IMR-90 (cell line): Measurements from ENCODE around the gene KIF22. TPM values are rescaled to one million over a fixed set of nuclear protein-coding genes. Genes with fewer than 3 reads are reported as not detected.

Experiments
- ATAC-seq: fragments of 200-7000 bp; cut with Tn5 transposase; 2 replicates; pipeline ENCODE4 v1.9.1; 2020; ENCODE audit warnings: low read depth, mild to moderate bottlenecking, moderate library complexity
- BruUV-seq: library from RNA; stranded (reverse); fragments of 400-500 nt; replicated peaks from 2 replicates; lab custom pipeline; 2021; lab: Mats Ljungman, UMichigan
- CTCF ChIA-PET: fragments of 300-600 bp; formaldehyde crosslinking; extraction: SDS; loops from one replicate; lab custom pipeline; 2021; ENCODE audit warnings: antibody characterized with exemption; lab: Yijun Ruan, JAX
- POLR2A ChIA-PET: fragments of 300-600 bp; sonication (Branson Sonifier 250); formaldehyde crosslinking; loops from one replicate; lab custom pipeline; 2022; ENCODE audit warnings: antibody characterized with exemption; ENCODE audit not compliant: unreplicated experiment; lab: Charles Lee
- DNase-seq: peaks from one replicate; pipeline ENCODE4 v3.0.0; 2013
- H2AFZ ChIP-seq: replicated peaks from 2 replicates; pipeline ENCODE3; 2013; ENCODE audit warnings: low read length, mild to moderate bottlenecking; ENCODE audit not compliant: poor library complexity
- H2AK5ac ChIP-seq: 2 replicates; pipeline ENCODE4 v1.6.1; 2013; ENCODE audit warnings: low read depth, low read length, inconsistent platforms
- H2AK9ac ChIP-seq: replicated peaks from 2 replicates; pipeline ENCODE3; 2013; ENCODE audit warnings: mild to moderate bottlenecking, low read depth, low read length, moderate library complexity; ENCODE audit not compliant: poor library complexity
- H2BK120ac ChIP-seq: 2 replicates; pipeline ENCODE4 v1.6.1; 2013; ENCODE audit warnings: low read depth, low read length, inconsistent platforms
- H2BK15ac ChIP-seq: 3 replicates; pipeline ENCODE4 v1.6.1; 2013; ENCODE audit warnings: low read depth, low read length, inconsistent platforms
- H2BK20ac ChIP-seq: 2 replicates; pipeline ENCODE4 v1.6.1; 2013; ENCODE audit warnings: low read depth, mild to moderate bottlenecking, inconsistent platforms, low read length, moderate library complexity
- H2BK5ac ChIP-seq: 2 replicates; pipeline ENCODE4 v1.6.1; 2013; ENCODE audit warnings: mild to moderate bottlenecking, low read depth, low read length, inconsistent platforms; ENCODE audit not compliant: poor library complexity, severe bottlenecking
- H3K14ac ChIP-seq: replicated peaks from 2 replicates; pipeline ENCODE4 v1.6.1; 2013; ENCODE audit warnings: low read depth, low read length, inconsistent platforms
- H3K18ac ChIP-seq: 2 replicates; pipeline ENCODE4 v1.6.1; 2013; ENCODE audit warnings: low read depth, low read length, control low read depth
- H3K23ac ChIP-seq: 2 replicates; pipeline ENCODE4 v1.6.1; 2013; ENCODE audit warnings: low read depth, low read length, inconsistent platforms
- H3K27ac ChIP-seq: 2 replicates; pipeline ENCODE4 v1.5.1; 2013; ENCODE audit warnings: mild to moderate bottlenecking, control low read depth, low read length; ENCODE audit not compliant: insufficient read depth
- H3K27me3 ChIP-seq: 2 replicates; pipeline ENCODE4 v1.6.1; 2013; ENCODE audit warnings: low read length; ENCODE audit not compliant: control insufficient read depth, insufficient read depth
- H3K36me3 ChIP-seq: 2 replicates; pipeline ENCODE4 v1.6.1; 2013; ENCODE audit warnings: low read length, mixed read lengths; ENCODE audit not compliant: control insufficient read depth, insufficient read depth
- H3K4ac ChIP-seq: 2 replicates; pipeline ENCODE4 v1.6.1; 2013; ENCODE audit warnings: low read depth, low read length, inconsistent platforms
- H3K4me1 ChIP-seq: 2 replicates; pipeline ENCODE4 v1.6.1; 2013; ENCODE audit warnings: low read length, mixed read lengths; ENCODE audit not compliant: control insufficient read depth, insufficient read depth
- H3K4me2 ChIP-seq: 2 replicates; pipeline ENCODE4 v1.6.1; 2013; ENCODE audit warnings: low read depth, mild to moderate bottlenecking, control low read depth, low read length, moderate library complexity
- H3K4me3 ChIP-seq: 2 replicates; pipeline ENCODE4 v1.5.1; 2013; ENCODE audit warnings: low read depth, mild to moderate bottlenecking, control low read depth, low read length, moderate library complexity; ENCODE audit not compliant: insufficient read depth
- H3K56ac ChIP-seq: 2 replicates; pipeline ENCODE4 v1.6.1; 2013; ENCODE audit warnings: low read length, inconsistent platforms; ENCODE audit not compliant: insufficient read depth; ENCODE audit errors: extremely low read depth
- H3K79me1 ChIP-seq, 2 experiments: 2 replicates each; pipeline ENCODE4 v1.6.1; 2013; ENCODE audit warnings: low read length in 2 of 2, inconsistent platforms in 1 of 2, low read depth in 1 of 2
- H3K9ac ChIP-seq: 2 replicates; pipeline ENCODE4 v1.6.1; 2013; ENCODE audit warnings: low read depth, low read length, control low read depth
- H3K9me1 ChIP-seq: 2 replicates; pipeline ENCODE4 v1.6.1; 2013; ENCODE audit warnings: low read length, inconsistent platforms; ENCODE audit not compliant: insufficient read depth
- H3K9me3 ChIP-seq: 2 replicates; pipeline ENCODE4 v1.6.1; 2013; ENCODE audit warnings: low read length; ENCODE audit not compliant: control insufficient read depth, insufficient read depth
- H4K20me1 ChIP-seq: 2 replicates; pipeline ENCODE4 v1.6.1; 2013; ENCODE audit warnings: low read length, inconsistent platforms; ENCODE audit not compliant: insufficient read depth
- H4K5ac ChIP-seq: 2 replicates; pipeline ENCODE4 v1.6.1; 2013; ENCODE audit warnings: mild to moderate bottlenecking, low read depth, low read length, control low read depth
- H4K8ac ChIP-seq, 2 experiments: 2 replicates each; pipeline ENCODE4 v1.6.1; 2013; ENCODE audit warnings: low read depth in 2 of 2, low read length in 2 of 2, control low read depth in 1 of 2, inconsistent platforms in 1 of 2
- H4K91ac ChIP-seq: 2 replicates; pipeline ENCODE4 v1.6.1; 2013; ENCODE audit warnings: low read depth, low read length, inconsistent platforms; ENCODE audit not compliant: insufficient read depth
- FOS ChIP-seq: fragments of 150-350 bp; IDR thresholded peaks from 2 replicates; pipeline ENCODE4 v1.6.1; 2016; ENCODE audit warnings: low read depth, low read length
- SMC3 ChIP-seq: fragments of 150-350 bp; IDR thresholded peaks from 2 replicates; pipeline ENCODE4 v1.6.1; 2016; ENCODE audit warnings: low read depth, mild to moderate bottlenecking, antibody characterized with exemption, low read length, moderate library complexity
- WGBS, 2 experiments: methylation state at CpG; one replicate each; pipeline versions ENCODE4 v1.1.5 to v1.1.7; 2013; ENCODE audit warnings: missing lambda C conversion rate in 2 of 2; ENCODE audit not compliant: insufficient read length in 1 of 2; ENCODE audit errors: extremely low coverage in 2 of 2; 5-methylcytosine and 5-hydroxymethylcytosine counted together
- dilution Hi-C: fragments of 300-500 bp; cut with HindIII; formaldehyde crosslinking; loops from one replicate; pipeline ENCODE4 v1.14.3; 2018; ENCODE audit warnings: low sequenced_read_pairs; ENCODE audit not compliant: unreplicated experiment
- in situ Hi-C: fragments of 300-500 bp; cut with MboI; formaldehyde crosslinking; loops from 3 replicates; pipeline ENCODE4 v1.14.3; 2019; ENCODE audit warnings: low sequenced_read_pairs, inconsistent platforms, mixed read lengths
- intact Hi-C: fragments of 100-400 bp; cut with micrococcal nuclease; formaldehyde crosslinking; loops from 2 replicates; pipeline ENCODE4 v1.10.0; 2022
- polyA plus RNA-seq, 3 experiments: library from polyadenylated mRNA; depleted of rRNA; stranded (reverse); fragments of >200 nt; gene quantifications; 2 replicates each; pipeline ENCODE4 v1.2.3, GENCODE V29; 2012; ENCODE audit warnings: low replicate concordance in 1 of 3
- total RNA-seq: library from RNA; depleted of rRNA; stranded (reverse); fragments of >200 nt; gene quantifications from 2 replicates; pipeline ENCODE4 v1.2.3, GENCODE V29; 2012

The KIF22 gene
- total and polyA plus RNA-seq, 2 of the 4 experiments (the other 2 are of a cell fraction): 43.0 to 65.1 TPM

DNA sequence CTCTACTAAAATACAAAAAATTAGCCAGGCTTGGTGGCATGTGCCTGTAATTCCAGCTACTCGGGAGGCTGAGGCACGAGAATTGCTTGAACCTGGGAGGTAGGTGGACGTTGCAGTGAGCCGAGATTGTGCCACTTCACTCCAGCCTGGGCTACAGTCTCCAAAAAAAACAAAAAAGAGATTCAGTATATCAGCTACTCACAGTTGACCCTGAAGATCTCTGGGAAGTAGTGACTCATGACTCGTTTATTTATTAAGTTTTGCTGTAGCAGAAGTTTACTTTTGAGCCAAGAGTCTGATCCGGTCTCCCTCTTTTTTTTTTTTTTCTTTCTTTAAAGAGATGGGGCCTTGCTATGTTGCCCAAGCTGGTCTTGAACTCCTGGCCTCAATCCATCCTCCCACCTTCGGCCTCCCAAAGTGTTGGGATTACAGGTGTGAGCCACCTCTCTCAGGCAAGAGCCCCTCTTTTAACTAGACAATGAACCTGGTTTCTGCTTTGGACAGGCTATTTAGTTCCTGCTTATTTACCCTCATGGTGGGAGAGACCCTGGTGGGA is 34.1 kb downstream of the KIF22 start:
- Histone ChIP-seq H3K56ac (peak overlapping the region; percentile 88), H2BK15ac (peak overlapping the region; percentile 92; the same call in 2 of the 3 replicates), H3K23ac (peak overlapping the region; percentile 100), H2BK120ac (peak overlapping the region; percentile 98), H3K9me1 (peaks cover 30% of the 10 kb centered on the region), H3K4ac (peak overlapping the region; percentile 100), H3K36me3 (peaks cover under 1% of the 10 kb centered on the region; the same call in 1 of the 2 replicates), H4K91ac (peak overlapping the region; percentile 97), H3K27ac (peak overlapping the region; percentile 95), H3K9ac (peak overlapping the region; percentile 28), H3K9me3 (no peaks in the 10 kb centered on the region), H3K18ac (peak overlapping the region; percentile 93), H4K5ac (peak overlapping the region; percentile 93), H3K27me3 (no peaks in the 10 kb centered on the region), H3K4me1 (peaks cover 37% of the 10 kb centered on the region), H4K8ac (peak overlapping the region; percentile 43 to 95), H3K14ac (peak overlapping the region; percentile 96), H3K4me3 (no peak overlapping the region), H2AK9ac (peak overlapping the region; percentile 98), H2BK5ac (peak overlapping the region; percentile 98), H3K4me2 (peak overlapping the region; percentile 77), H2AFZ (no peak overlapping the region), H2AK5ac (peak overlapping the region; percentile 100), H2BK20ac (peak overlapping the region; percentile 99), H3K79me1 (peaks cover 30 to 78% of the 10 kb centered on the region in 2 experiments), H4K20me1 (peaks cover 22% of the 10 kb centered on the region)
- WGBS, 2 experiments: no CpG with 5 or more reads among the region's 7 CpGs
- CTCF ChIA-PET: interaction anchor here (0.5 to 1.0 kb wide), 3 partner anchors 19 to 30 kb away, joined by 3 to 4 read pairs (median 3); no protein-coding TSS in a partner anchor
- POLR2A ChIA-PET: interaction anchor here (0.7 kb wide), 1 partner anchor 156 kb away, joined by 7 read pairs; no protein-coding TSS in a partner anchor
- intact Hi-C loops (loop anchor here (5.0 kb wide), 1 partner anchor 38 kb away; the partner anchor contains the start of gene CDIPT), dilution Hi-C loops (no loop called here), in situ Hi-C loops (no loop called here)
- peak; percentile 91 for DNase-seq
- BruUV-seq: no TSS peak
- peak; percentile 49 for ATAC-seq
- TF ChIP-seq FOS (peak; percentile 77; the same call in 1 of the 2 replicates), SMC3 (no peak)
